ENCODE measurements around the gene RBSN.

Gene RBSN

GRCh38 chr3:15052335-15053242 lies 46.4 kb downstream of the RBSN start:
- no peak for DNase-seq (ENCODE audit: low read depth)
- no peak overlapping the region for H3K4me3 ChIP-seq (ENCODE audit: low read depth, low read length)
- no peak for TF ChIP-seq CTCF (IDR thresholded peaks at IDR 0.05; ENCODE audit: insufficient read depth, low read depth, low read length, missing control alignments)

- H3K4me3 ChIP-seq (ENCODE audit: low read depth, low read length) = no peak overlapping the region
- DNase-seq (ENCODE audit: low read depth) = peak; percentile 70
- TF ChIP-seq CTCF (IDR thresholded peaks at IDR 0.05; ENCODE audit: insufficient read depth, low read depth, low read length, missing control alignments) = peak; percentile 77
These were observed 47.4 kb downstream of the RBSN start for GRCh38 chr3:15051531-15051930.

GRCh38 chr3:15050405-15051092 lies 48.4 kb downstream of the RBSN start:
- DNase-seq (ENCODE audit: low read depth) = peak; percentile 88
- no peak for TF ChIP-seq CTCF (IDR thresholded peaks at IDR 0.05; ENCODE audit: insufficient read depth, low read depth, low read length, missing control alignments)
- H3K4me3 ChIP-seq (ENCODE audit: low read depth, low read length) = no peak overlapping the region

GRCh38 chr3:15049584-15049983 lies 49.4 kb downstream of the RBSN start:
- DNase-seq (ENCODE audit: low read depth) = no peak
- H3K4me3 ChIP-seq (ENCODE audit: low read depth, low read length) = no peak overlapping the region
- TF ChIP-seq CTCF (IDR thresholded peaks at IDR 0.05; ENCODE audit: insufficient read depth, low read depth, low read length, missing control alignments) = no peak

GRCh38 chr3:15045667-15046066 lies 53.3 kb downstream of the RBSN start:
- TF ChIP-seq CTCF (IDR thresholded peaks at IDR 0.05; ENCODE audit: insufficient read depth, low read depth, low read length, missing control alignments) = no peak
- no peak for DNase-seq (ENCODE audit: low read depth)
- no peak overlapping the region for H3K4me3 ChIP-seq (ENCODE audit: low read depth, low read length)

GRCh38 chr3:15044326-15044725 lies 54.6 kb downstream of the RBSN start:
- no peak overlapping the region for H3K4me3 ChIP-seq (ENCODE audit: low read depth, low read length)
- no peak for DNase-seq (ENCODE audit: low read depth)
- TF ChIP-seq CTCF (IDR thresholded peaks at IDR 0.05; ENCODE audit: insufficient read depth, low read depth, low read length, missing control alignments) = no peak
